GM19025 (cell line): ENCODE results near the gene UBAP2.
A peak's percentile ranks its signal among the peaks of the same experiment; 100 is the strongest.

Source experiments
- ATAC-seq: cut with Tn5 transposase; IDR thresholded peaks from one replicate; pipeline ENCODE4 v1.9.1; 2021; ENCODE audit warnings: mild to moderate bottlenecking, low read depth, moderate library complexity; ENCODE audit not compliant: unreplicated experiment

UBAP2 gene, protein sequence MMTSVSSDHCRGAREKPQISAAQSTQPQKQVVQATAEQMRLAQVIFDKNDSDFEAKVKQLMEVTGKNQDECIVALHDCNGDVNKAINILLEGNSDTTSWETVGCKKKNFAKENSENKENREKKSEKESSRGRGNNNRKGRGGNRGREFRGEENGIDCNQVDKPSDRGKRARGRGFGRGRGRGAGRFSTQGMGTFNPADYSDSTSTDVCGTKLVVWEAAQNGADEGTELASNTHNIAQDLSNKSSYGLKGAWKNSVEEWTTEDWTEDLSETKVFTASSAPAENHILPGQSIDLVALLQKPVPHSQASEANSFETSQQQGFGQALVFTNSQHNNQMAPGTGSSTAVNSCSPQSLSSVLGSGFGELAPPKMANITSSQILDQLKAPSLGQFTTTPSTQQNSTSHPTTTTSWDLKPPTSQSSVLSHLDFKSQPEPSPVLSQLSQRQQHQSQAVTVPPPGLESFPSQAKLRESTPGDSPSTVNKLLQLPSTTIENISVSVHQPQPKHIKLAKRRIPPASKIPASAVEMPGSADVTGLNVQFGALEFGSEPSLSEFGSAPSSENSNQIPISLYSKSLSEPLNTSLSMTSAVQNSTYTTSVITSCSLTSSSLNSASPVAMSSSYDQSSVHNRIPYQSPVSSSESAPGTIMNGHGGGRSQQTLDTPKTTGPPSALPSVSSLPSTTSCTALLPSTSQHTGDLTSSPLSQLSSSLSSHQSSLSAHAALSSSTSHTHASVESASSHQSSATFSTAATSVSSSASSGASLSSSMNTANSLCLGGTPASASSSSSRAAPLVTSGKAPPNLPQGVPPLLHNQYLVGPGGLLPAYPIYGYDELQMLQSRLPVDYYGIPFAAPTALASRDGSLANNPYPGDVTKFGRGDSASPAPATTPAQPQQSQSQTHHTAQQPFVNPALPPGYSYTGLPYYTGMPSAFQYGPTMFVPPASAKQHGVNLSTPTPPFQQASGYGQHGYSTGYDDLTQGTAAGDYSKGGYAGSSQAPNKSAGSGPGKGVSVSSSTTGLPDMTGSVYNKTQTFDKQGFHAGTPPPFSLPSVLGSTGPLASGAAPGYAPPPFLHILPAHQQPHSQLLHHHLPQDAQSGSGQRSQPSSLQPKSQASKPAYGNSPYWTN

DNA sequence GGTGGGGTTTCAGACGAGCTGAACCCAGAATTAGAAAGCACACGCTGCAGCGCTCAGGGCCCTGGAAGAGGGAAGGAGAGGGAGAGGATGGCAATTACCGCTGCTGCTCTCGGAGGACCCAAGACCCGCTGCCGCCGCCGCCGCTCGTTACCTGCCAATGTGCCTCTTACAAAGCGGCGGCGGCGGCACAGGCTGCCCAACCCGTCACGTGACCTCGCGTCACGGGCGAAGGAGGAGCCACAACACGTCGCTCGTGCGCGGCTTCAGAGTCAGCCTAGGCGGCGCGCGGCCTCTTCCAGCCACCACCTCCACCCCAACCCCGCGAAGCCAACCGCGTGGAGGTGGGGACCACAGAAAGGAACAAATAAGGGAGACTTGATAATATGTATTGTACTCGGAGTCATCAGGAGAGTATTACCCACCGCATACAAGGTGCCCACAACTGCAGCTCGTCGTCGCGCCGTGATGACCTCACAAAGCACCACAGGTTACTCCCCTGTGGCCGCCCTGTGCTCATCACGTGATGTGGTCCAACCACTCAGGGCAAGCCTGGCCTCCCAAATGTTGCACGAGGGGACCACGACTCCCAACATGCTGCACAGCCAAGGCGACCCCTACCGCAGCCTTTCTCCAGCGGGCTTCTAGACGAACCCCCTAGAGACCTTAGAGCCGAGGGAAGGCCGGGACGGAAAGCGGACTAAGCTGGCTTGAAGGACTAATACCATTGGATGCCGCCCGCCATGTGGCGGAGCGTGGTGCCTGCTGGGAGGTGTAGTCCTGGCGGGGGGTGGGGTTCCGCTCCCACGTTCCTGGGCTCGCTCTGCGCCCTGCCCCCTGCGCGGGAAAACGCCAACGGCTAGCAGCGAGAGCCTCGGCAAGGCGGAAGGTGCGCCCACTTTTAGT, at the start of gene UBAP2:
UBAP2 (minus strand) TSS at position 161 of the 903 bp plus-strand sequence. CDS start 31,739 bp downstream, outside the sequence.
- ATAC-seq: peak; percentile 74

DNA sequence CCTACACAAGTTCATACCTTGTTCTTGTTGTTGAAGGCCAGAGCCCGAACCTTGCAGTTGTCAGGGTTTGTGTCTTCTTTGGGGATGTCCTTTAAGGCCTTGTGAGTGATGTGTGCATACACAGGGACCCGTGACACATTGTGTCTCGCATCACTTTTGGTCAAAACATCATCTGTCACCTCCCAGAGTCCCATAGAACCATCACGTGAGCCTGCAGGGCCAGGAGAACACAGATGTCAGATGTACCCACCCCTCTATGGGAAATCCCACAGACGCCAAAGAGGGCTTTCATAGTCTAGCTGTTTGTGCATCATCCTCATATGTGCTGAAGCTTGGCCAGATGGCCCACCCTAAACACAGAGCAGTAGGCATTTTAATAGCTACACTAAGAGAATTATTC, 49.6 kb upstream of the UBAP2 start:
- peak; percentile 43 for ATAC-seq

DNA sequence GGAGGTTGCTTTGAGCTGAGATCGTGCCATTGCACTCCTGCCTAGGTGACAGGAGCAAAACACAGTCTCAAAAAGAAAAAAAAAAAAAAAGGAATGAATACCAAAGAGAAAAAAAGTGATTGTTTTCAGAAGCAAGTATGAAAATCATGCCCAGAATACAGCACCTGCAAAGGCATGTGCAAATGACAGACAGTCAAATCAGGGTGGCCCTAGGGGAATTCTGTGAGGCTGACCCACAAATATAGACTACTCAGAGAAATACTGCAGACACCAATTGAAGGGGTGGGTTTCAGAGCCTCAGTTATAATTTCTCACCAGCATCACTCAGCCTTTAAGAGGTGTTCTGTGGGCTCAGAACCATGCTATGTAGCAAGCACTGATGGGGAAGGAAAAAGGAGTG, 49.2 kb upstream of the UBAP2 start:
- ATAC-seq: peak; percentile 77

DNA sequence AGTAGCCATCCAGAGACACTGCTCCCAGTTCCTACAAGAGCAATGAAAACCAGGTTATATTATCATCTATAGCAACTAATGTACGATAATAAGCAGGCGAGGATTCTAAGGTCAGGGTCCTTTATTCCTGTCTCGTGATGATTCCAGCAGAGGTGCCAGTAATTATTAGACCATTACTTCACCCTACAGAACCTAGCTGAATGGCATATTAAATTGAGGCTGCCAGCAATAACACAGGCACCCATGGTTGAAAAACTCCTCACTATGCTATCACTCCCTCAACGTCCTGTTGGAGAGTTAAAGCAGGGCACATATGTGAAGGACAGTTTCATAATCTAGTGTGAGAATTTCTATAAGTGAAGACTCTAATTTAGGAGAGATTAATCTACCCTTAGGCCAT, 48.1 kb upstream of the UBAP2 start:
- no peak for ATAC-seq

DNA sequence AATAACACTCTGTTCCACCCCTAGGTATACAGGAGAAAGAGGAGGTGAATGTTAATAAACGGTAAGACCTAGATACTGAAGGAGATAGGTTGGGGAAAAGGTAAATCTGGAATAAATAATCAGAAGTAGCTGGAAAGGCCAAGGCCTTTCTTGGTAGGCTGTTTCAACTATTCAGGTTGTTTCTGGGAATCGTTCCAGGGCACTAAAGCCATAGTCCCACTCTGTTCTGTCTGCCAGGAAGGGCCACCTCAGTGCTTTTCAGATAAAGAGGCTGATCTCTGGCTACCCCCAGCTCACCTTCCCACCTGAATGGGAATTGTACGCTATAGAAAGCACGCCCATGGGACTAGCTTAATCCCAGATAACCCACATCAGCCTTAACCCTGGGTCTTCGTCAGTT, 44.9 kb upstream of the UBAP2 start:
- no peak for ATAC-seq

DNA sequence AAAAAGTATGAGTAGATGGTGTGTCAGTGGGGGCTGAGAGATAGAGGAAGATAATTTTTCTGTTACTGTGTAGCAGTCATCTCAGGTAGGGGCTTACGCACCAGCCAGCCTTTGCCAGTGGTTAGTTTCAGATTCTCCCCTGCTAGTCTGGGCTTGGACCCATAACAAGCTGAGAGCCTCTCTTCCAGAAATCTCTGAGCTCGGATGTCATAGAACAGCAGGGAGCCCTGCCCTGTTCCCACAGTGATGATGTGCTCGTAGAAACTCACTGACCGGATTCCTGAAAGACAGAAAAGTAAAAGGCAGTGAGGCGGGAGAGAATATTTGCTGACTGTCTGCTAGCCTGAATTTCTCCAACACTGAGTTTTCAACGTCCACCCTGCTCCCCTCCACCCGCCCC, 40.6 kb upstream of the UBAP2 start:
- ATAC-seq: no peak

DNA sequence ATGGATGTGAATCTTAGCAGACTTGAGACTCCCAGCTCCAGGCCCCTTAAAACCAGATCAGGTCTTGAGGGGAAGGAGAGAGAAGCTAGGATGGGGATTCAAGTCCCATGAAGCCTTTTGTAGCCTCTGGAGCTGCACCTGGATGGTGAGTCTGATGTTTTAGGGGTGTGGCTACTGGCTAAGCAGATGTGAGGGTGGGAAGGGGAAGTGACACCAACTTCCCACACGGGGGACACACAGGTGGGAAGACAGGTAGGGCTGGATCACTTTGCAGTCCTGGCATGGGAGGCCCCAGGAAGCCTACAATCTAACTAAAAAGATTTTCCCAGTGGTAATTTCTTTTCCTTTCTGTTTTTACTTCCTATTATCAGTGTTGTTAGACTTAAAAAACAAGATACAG, 38.7 kb upstream of the UBAP2 start:
- ATAC-seq: no peak

DNA sequence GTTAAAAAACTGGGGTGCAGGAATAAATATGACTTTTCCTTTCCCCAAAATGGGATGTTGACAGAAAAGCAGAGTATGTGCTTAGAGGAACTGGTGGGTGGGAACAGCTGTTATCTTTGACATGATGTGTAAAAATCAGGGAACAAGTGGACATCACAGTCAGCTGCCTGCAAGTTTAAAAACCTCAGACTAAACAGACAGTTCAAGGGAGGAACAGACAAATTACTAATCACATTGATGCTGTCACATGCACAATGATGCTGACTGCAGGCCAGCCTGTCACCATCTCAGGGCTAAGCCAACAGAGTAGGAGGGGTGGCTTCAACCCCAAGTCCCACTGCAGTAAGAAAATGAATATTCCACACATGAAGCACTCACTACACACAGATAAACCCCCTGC, 38.2 kb upstream of the UBAP2 start:
- no peak for ATAC-seq

DNA sequence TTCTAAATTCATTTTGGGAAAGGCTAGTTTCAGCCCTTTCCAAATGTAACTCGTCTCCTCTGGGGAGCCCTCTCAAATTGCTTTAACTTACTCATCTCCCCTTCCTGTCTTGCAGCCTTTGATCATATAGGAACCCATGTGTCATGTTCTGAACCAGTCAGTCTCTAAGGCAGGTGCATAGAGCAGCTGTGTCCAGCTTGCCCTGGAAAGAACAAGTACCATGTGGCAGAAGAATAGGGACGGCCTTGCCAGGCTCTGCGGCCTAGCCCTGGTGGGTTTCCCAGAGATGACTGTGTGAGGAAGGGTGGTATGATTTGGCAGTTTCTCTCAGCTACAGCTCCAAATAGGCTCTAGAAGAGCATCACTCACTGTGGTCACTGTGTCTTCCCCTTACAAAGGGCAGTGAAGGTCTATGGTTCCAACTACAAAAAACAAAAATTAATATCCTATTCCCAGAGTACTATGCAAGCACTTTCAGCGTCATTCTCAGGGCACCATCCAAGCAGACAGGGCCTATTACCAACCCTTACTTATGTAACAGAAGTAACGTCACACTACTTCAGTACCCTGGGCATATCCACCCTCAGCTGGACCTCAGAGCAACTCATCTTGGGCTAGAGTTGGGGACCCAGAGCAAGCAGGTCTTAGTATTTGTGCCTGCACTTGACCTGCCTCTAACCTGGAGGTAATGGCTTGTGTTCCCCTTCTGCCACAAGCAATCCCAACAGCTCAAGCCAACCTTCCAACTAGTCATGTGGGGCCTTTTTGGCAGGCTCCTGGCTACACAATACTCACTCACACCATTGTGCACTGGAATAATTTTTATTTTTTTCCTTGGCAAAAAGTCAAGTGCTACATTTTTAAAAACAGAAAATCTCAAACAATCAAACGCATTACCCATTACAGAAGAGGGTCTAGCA, 37.2 kb upstream of the UBAP2 start:
- no peak for ATAC-seq

DNA sequence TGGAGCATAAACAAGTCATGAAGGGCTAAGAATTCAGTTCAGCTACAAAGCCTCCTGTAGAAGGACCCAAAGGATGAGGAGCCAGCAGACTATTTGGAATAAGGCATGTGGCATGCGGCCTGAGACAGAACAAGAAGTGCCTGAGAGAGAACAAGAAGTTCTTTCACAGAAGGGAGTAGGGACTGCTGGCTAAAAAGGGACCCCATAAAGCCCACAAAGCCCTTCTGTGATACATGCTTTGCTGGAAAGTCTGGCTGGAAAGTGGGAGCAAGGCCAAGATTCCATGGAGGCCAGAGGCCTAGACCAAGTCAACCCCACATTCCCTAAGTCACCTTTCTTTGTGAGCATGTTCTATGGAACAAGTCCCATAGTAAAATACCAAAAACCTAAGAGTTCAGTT, 35.9 kb upstream of the UBAP2 start:
- no peak for ATAC-seq

DNA sequence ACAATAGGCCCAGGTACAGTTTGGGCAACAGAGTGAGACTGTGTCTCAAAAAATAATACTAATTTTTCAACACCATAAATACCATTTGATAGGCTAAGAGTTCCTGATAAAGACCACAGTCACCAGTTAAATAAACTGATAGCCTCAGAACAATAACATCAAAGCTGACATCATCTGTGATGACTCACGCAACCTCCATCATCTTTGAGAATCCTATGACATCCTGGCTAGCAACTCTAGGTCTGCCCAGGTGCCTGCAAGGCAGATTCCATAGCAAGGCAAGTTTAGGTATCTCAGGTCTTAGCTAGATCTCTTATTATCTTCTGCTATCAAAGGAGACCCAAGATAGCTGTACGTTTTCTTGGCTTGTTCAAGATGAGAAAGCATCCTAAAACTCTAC, 30.5 kb upstream of the UBAP2 start:
- no peak for ATAC-seq

DNA sequence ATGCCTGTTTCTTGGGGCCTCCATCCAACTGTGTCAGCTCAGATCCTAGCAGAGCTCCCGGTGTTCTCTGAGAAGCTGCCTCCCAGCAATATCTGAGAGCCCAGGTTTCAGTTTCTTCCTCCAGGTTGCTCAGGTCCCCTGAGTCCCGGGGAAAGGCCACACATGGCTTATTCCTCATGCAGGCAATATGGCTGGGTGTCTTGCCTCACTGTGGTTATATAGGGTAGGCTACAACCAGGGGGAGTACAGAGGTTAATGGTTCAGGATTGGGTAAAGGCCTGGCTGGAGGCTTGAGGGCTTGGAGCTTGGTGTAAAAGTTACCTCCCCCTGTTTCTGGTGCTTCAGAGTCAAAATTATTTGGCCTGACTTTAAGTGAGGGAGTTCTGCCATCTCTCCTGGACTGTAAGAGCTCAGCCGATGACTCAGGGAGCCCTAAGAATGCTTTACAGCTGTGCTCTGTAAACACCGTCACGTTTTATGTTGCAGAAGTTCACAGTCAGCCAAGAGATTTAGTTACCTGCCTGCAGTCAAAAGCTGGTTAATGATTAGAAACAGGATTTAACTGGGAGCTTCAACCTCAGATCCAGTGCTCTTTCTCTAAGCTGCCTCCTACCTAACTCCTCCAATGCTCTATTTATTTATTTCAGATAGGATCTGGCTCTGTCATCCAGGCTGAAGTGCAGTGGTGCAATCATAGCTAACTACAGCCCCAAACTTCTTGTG, 24.3 kb upstream of the UBAP2 start:
- no peak for ATAC-seq

DNA sequence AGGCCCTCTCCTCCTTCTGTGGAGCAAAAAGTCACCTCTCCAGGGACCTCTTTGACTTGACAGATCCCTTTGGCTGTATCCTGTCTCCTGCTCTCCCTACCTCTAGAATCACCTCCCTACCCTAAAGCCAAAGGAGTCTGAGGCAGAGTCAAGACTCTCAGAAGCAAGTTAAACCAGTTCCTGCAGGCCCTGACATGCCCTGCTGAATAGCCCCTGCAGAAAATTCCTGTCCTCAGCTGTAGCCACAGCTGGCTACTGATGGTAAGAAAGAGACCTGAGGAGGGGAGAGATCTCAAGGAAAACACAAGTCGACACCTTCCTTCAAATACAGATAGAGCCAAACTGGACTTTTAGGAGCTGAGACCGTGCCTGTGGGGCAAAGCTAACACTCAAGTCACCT, 23.7 kb upstream of the UBAP2 start:
- ATAC-seq: no peak

DNA sequence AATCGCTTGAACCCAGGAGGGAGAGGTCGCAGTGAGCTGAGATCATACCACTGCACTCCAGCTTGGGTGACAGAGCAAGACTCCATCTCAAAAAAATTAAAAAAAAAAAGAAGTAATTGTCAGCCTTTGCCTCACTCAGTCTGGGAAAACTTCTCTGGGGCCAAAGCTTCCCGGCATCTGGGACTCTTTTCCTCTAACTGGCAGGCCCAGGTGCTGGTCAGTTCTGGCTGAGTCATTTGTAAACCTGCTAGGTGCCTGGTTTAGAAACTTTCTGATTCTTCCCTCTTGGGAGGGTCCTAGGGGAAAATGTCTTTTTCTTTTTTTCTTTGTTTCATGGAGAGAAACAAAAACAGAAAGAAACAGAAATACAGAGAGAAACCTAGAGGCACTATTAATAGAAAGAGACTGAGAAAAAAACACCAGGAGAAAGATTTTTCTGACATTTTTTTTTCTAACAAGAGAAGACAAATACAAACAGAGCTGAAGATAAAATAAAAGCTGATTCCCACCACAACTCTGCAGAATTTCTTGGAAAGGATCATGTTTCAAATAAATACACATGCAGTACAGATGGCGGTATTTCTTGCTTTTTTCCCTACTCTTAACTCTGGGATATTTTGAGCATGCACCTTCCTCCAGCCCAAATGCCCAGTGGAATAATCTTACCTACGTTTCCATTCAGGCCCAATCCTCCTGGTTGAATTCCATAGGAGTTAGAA, 22.1 kb upstream of the UBAP2 start:
- no peak for ATAC-seq

DNA sequence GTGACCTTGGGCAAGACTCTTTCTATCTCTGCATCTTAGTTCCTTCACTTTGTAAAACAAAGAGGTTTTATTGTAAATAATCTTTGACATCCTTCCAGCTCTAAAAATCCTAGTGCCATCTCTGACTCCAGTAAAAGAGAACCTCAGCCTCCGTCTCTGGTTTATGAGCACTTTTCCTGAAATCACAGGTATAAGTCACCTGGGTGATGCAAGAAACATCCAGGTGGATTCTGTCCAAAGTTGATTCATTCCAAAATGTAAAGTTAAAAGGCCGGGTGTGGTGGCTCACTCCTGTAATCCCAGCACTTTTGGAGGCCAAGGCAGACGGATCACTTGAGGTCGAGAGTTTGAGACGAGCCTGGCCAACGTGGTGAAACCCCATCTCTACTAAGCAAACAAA, 21.1 kb upstream of the UBAP2 start:
- no peak for ATAC-seq

DNA sequence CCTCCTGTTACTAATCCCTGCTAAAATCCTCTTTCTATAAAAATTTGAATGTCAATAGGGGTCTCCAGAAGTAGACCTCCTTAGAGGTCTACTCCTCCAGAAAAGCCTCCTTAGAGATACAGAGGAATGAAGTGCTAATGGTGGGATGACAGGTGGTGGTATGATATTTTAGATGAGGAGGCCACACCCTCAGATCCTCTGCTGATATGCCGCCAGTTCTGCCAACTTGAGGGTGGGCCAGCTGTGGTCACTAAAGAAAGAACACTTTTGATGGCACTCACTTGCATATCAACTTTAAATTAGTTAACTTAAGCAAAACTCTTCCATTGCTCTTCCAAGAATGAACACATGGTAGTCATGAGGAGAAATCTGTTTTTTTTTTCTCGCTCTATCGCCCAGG, 16.9 kb upstream of the UBAP2 start:
- ATAC-seq: no peak

DNA sequence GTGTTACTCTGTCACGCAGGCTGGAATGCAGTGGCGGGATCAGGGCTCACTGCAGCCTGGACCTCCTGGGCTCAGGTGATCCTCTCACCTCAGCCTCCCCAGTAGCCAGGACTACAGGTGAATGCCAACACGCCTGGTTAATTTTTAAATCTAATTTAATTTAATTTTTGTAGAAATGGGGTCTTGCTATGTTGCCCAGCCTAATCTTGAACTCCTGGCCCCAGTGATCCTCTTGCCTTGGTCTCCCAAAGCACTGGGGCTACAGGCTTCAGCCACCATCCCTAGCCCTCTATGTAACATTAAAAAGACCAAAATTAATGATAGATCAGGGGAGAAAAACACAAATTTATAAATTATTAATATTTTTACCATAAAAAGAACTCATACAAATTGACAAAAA, 11.3 kb upstream of the UBAP2 start:
- ATAC-seq: no peak

DNA sequence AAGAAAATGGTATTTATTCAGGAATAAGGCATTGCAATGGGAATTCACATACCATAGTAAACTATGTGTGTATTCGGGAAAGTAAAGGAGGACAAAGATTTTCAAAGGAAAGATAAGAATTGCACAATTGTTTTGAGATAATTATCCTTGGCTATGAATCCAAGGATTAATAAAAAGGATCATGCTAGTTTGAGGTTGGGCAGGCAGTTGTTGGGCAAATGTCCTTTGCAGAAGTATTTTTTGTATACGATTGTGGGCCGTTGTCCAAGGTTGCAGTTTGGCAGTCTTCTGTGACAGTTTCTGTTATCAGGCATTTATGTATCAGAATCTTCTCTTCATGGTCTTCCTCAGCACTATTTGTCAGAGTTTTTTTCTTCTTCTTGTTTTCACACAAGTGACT, 10.6 kb upstream of the UBAP2 start:
- ATAC-seq: no peak
